ENCODE measurements around the gene MEIS2.
A peak's percentile ranks its signal among the peaks of the same experiment; 100 is the strongest.

The MEIS2 gene

DNA sequence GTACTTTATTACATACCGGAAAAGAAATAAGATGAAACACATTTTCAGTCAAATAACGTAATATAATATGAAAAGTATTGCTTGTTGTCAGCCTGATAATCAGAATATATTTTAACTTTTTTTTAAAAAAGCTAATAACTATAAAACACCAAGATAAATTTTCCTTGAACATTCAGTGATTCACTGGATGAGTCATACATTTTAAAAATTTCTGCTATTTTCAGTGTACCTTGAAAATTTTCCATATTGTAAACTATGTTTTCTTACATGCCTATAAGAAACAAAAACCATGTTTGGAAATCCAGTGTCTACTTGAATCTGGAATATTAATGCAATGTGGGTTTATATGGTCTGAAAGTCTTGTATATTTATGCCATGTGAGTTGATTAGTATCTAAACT lies 36.3 kb upstream of the MEIS2 start:
- Histone ChIP-seq H3K4me3 (IDR thresholded peaks at IDR 0.05; ENCODE audit: insufficient read depth, low read depth, low read length) (no peak overlapping the region), H3K27ac (no peak overlapping the region)
- TF ChIP-seq, protein P1, sequence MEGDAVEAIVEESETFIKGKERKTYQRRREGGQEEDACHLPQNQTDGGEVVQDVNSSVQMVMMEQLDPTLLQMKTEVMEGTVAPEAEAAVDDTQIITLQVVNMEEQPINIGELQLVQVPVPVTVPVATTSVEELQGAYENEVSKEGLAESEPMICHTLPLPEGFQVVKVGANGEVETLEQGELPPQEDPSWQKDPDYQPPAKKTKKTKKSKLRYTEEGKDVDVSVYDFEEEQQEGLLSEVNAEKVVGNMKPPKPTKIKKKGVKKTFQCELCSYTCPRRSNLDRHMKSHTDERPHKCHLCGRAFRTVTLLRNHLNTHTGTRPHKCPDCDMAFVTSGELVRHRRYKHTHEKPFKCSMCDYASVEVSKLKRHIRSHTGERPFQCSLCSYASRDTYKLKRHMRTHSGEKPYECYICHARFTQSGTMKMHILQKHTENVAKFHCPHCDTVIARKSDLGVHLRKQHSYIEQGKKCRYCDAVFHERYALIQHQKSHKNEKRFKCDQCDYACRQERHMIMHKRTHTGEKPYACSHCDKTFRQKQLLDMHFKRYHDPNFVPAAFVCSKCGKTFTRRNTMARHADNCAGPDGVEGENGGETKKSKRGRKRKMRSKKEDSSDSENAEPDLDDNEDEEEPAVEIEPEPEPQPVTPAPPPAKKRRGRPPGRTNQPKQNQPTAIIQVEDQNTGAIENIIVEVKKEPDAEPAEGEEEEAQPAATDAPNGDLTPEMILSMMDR (conservative IDR thresholded peaks at IDR 0.05; ENCODE audit: low read depth, low read length): no peak

DNA sequence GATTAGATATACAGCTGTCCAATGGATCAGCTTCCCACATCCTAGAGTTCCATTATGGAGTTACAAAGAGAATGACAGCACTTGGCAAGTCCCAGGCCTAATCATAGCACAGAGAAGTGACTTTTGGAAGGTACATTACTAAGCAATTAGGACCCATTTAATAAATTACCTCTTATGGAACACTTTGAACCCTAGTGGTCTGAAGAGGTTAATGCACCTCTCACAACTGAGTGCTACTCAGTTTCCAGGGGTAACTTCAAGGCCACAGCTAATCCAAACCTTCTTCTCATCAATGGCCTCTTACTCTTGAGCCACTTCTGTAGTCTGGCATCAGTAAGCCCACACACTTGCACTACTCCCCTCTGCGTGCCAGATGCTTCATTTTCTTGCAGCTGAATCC lies 34.9 kb upstream of the MEIS2 start:
- Histone ChIP-seq H3K27ac (no peak overlapping the region), H3K4me1 (ENCODE audit: low read depth, poor library complexity, severe bottlenecking) (peaks cover 25% of the 10 kb centered on the region), H4K20me1 (ENCODE audit: insufficient read depth) (no peaks in the 10 kb centered on the region), H3K4me2 (no peak overlapping the region), H3K27me3 (ENCODE audit: insufficient read depth, low read depth) (no peaks in the 10 kb centered on the region), H3K36me3 (ENCODE audit: insufficient read depth) (no peaks in the 10 kb centered on the region), H3K9ac (no peak overlapping the region), H2AFZ (ENCODE audit: low read depth) (no peak overlapping the region), H3K4me3 (IDR thresholded peaks at IDR 0.05; ENCODE audit: insufficient read depth, low read depth, low read length) (no peak overlapping the region), H3K79me2 (ENCODE audit: insufficient read depth, low read depth) (no peaks in the 10 kb centered on the region)
- TF ChIP-seq, protein P1 (conservative IDR thresholded peaks at IDR 0.05; ENCODE audit: low read depth, low read length): no peak

More for the DNA sequence above, 36.3 kb upstream of the MEIS2 start:
- H4K20me1 ChIP-seq (ENCODE audit: insufficient read depth): no peaks in the 10 kb centered on the region
- H3K79me2 ChIP-seq (ENCODE audit: insufficient read depth, low read depth): no peaks in the 10 kb centered on the region
- no peaks in the 10 kb centered on the region for H3K36me3 ChIP-seq (ENCODE audit: insufficient read depth)
- no peaks in the 10 kb centered on the region for H3K27me3 ChIP-seq (ENCODE audit: insufficient read depth, low read depth)
- H3K9ac ChIP-seq: no peak overlapping the region
- H3K4me1 ChIP-seq (ENCODE audit: low read depth, poor library complexity, severe bottlenecking): peaks cover 25% of the 10 kb centered on the region
- H3K4me2 ChIP-seq: no peak overlapping the region
- no peak overlapping the region for H2AFZ ChIP-seq (ENCODE audit: low read depth)

DNA sequence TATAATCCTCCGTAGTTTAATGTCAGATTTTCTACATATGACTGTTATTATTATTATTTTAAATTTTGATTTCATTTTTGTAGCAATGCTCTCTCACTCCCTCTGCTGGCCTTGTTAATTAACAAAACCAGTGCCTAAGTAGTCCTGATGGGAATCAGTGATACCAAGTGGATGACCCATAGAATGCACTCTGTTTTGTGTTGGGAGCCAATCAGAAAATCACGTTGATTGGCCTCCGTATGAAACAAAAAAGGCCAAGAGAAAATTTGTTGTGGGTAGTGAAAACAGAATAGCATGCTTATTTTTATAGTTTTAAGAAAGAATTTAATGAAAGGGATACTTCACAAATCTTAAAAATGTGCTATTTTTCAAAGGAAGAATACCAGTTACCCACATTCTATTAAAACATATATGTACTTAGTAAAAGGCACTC lies 34.4 kb upstream of the MEIS2 start:
- Histone ChIP-seq H2AFZ (ENCODE audit: low read depth) (no peak overlapping the region), H3K27me3 (ENCODE audit: insufficient read depth, low read depth) (no peaks in the 10 kb centered on the region), H3K36me3 (ENCODE audit: insufficient read depth) (no peaks in the 10 kb centered on the region), H4K20me1 (ENCODE audit: insufficient read depth) (no peaks in the 10 kb centered on the region), H3K9ac (no peak overlapping the region), H3K4me2 (peak overlapping the region; percentile 61; the same call in 1 of the 2 replicates), H3K79me2 (ENCODE audit: insufficient read depth, low read depth) (no peaks in the 10 kb centered on the region), H3K27ac (no peak overlapping the region), H3K4me3 (IDR thresholded peaks at IDR 0.05; ENCODE audit: insufficient read depth, low read depth, low read length) (no peak overlapping the region), H3K4me1 (ENCODE audit: low read depth, poor library complexity, severe bottlenecking) (peaks cover 25% of the 10 kb centered on the region)
- TF ChIP-seq, protein P1 (conservative IDR thresholded peaks at IDR 0.05; ENCODE audit: low read depth, low read length): peak; percentile 73

DNA sequence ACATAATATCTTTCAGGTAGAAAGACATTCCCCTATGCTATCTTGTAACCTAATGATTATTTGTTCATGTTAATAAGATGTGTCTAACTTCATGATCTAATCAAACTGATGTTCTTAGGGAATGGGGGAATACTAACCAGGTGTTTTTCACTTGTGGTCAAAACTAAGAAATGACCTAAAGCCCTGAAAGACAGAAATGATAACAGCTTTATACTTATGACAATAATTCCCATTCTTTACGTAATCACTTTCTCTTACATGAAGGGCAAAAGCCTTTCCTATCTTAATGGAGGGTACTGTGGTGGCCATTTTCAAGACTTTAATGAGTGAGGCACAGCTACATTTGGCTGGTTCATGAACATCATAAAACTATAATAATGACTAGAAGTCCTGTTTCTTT lies 33.9 kb upstream of the MEIS2 start:
- peak overlapping the region; percentile 61; the same call in 1 of the 2 replicates for H3K4me2 ChIP-seq
- no peak overlapping the region for H2AFZ ChIP-seq (ENCODE audit: low read depth)
- TF ChIP-seq, protein P1 (conservative IDR thresholded peaks at IDR 0.05; ENCODE audit: low read depth, low read length): no peak
- no peak overlapping the region for H3K4me3 ChIP-seq (IDR thresholded peaks at IDR 0.05; ENCODE audit: insufficient read depth, low read depth, low read length)
- no peaks in the 10 kb centered on the region for H3K36me3 ChIP-seq (ENCODE audit: insufficient read depth)
- H3K4me1 ChIP-seq (ENCODE audit: low read depth, poor library complexity, severe bottlenecking): peaks cover 25% of the 10 kb centered on the region
- no peaks in the 10 kb centered on the region for H3K27me3 ChIP-seq (ENCODE audit: insufficient read depth, low read depth)
- H4K20me1 ChIP-seq (ENCODE audit: insufficient read depth): no peaks in the 10 kb centered on the region
- H3K9ac ChIP-seq: no peak overlapping the region
- no peaks in the 10 kb centered on the region for H3K79me2 ChIP-seq (ENCODE audit: insufficient read depth, low read depth)
- no peak overlapping the region for H3K27ac ChIP-seq

Data from KMS-11 (cell line).